Esophagus squamous epithelium (tissue), 4 donors: ENCODE results near the gene OR5AC2.

ENCODE experiments used
- POLR2A ChIP-seq, 4 donors: fragments of 450-650 bp; IDR thresholded peaks; one replicate each; pipeline ENCODE4 v1.6.1; 2017; ENCODE audit warnings: antibody characterized with exemption in 4 of 4, mild to moderate bottlenecking in 4 of 4, moderate library complexity in 3 of 4
- TF ChIP-seq, protein P1 (sequence below), 6 experiments: fragments of 450-650 bp in 4 of 6; fragments of 200-600 bp in 2 of 6; sonication (generic) in 2 of 6; IDR thresholded peaks; one replicate each; pipeline ENCODE4 v1.5.1; 2016 to 2019; ENCODE audit warnings: antibody characterized with exemption in 6 of 6, mild to moderate bottlenecking in 4 of 6, moderate library complexity in 4 of 6

DNA sequence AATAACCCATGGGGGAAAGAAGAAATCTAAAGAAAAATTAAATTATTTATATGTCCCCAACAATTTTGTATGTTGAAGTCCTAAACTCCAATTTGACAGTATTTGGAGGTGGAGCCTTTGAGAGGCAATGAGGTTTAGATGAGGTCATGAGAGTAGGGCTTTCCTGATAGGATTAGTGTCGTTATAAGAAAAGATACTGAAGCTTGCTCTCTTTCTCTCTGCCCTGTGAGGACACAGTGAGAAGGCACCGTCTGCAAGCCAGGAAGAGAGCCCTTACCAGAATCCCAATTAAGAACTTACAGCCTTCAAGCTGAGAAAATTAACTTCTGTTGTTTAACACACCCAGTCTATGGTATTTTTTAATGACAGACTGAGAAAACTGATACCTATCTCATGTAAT lies 16.1 kb upstream of the OR5AC2 start:
- TF ChIP-seq POLR2A (IDR thresholded peaks at IDR 0.05) = no peak
- TF ChIP-seq, protein P1, sequence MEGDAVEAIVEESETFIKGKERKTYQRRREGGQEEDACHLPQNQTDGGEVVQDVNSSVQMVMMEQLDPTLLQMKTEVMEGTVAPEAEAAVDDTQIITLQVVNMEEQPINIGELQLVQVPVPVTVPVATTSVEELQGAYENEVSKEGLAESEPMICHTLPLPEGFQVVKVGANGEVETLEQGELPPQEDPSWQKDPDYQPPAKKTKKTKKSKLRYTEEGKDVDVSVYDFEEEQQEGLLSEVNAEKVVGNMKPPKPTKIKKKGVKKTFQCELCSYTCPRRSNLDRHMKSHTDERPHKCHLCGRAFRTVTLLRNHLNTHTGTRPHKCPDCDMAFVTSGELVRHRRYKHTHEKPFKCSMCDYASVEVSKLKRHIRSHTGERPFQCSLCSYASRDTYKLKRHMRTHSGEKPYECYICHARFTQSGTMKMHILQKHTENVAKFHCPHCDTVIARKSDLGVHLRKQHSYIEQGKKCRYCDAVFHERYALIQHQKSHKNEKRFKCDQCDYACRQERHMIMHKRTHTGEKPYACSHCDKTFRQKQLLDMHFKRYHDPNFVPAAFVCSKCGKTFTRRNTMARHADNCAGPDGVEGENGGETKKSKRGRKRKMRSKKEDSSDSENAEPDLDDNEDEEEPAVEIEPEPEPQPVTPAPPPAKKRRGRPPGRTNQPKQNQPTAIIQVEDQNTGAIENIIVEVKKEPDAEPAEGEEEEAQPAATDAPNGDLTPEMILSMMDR (IDR thresholded peaks at IDR 0.05) = no peak
